Peyer's patch (tissue), 4 donors: Measurements from ENCODE around the gene DIAPH2.

ENCODE experiments used
- POLR2A ChIP-seq, 2 donors: fragments of 450-650 bp; IDR thresholded peaks; one replicate each; pipeline ENCODE4 v1.5.1; 2017; ENCODE audit warnings: antibody characterized with exemption in 2 of 2, mild to moderate bottlenecking in 2 of 2, moderate library complexity in 2 of 2
- TF ChIP-seq, protein P1 (sequence below), 6 experiments: fragments of 450-650 bp in 4 of 6; fragments of 200-600 bp in 2 of 6; sonication (generic) in 1 of 6; IDR thresholded peaks; one replicate each; pipeline ENCODE4 v1.5.1; 2017 to 2019; ENCODE audit warnings: antibody characterized with exemption in 6 of 6, mild to moderate bottlenecking in 3 of 6, moderate library complexity in 1 of 6

- TF ChIP-seq, protein P1, sequence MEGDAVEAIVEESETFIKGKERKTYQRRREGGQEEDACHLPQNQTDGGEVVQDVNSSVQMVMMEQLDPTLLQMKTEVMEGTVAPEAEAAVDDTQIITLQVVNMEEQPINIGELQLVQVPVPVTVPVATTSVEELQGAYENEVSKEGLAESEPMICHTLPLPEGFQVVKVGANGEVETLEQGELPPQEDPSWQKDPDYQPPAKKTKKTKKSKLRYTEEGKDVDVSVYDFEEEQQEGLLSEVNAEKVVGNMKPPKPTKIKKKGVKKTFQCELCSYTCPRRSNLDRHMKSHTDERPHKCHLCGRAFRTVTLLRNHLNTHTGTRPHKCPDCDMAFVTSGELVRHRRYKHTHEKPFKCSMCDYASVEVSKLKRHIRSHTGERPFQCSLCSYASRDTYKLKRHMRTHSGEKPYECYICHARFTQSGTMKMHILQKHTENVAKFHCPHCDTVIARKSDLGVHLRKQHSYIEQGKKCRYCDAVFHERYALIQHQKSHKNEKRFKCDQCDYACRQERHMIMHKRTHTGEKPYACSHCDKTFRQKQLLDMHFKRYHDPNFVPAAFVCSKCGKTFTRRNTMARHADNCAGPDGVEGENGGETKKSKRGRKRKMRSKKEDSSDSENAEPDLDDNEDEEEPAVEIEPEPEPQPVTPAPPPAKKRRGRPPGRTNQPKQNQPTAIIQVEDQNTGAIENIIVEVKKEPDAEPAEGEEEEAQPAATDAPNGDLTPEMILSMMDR (IDR thresholded peaks at IDR 0.05) = no peak
- TF ChIP-seq POLR2A (IDR thresholded peaks at IDR 0.05) = no peak
These were observed 205.1 kb downstream of the DIAPH2 start for GRCh38 chrX:96889726-96890125.
